RWPE1 (cell line): Measurements from ENCODE around the gene ADK.
"Not testable (repeated sequence)": the region's sequence is repeated elsewhere in the genome, so short reads cannot be mapped to it uniquely, and the experiment has no call there.

Experiments
- CTCF ChIA-PET: fragments of 350-600 bp; sonication (Branson Sonifier 250); formaldehyde crosslinking; extraction: SDS; loops from one replicate; lab custom pipeline; 2021; lab: Yijun Ruan, JAX
- POLR2A ChIA-PET: fragments of 400-600 bp; formaldehyde crosslinking; extraction: SDS; loops from one replicate; lab custom pipeline; 2020; ENCODE audit warnings: antibody characterized with exemption; ENCODE audit not compliant: low non-redundant PET; lab: Yijun Ruan, JAX
- DNase-seq: peaks from one replicate; pipeline ENCODE4 v3.0.0; 2012; ENCODE audit warnings: low spot score
- H3K27ac ChIP-seq: fragments of 450-650 bp; 2 replicates; pipeline ENCODE4 v1.5.1; 2017
- CTCF ChIP-seq: fragments of 450-650 bp; conservative IDR thresholded peaks from 2 replicates; pipeline ENCODE4 v1.5.1; 2017; ENCODE audit warnings: low read depth, mild to moderate bottlenecking

Gene ADK

GRCh38 chr10:74514322-74514721 lies 363.3 kb downstream of the ADK start:
- DNase-seq = no peak
- ChIA-PET CTCF (no interaction called here), POLR2A (no interaction called here)
- no peak overlapping the region for H3K27ac ChIP-seq
- no peak for TF ChIP-seq CTCF

- no peak overlapping the region for H3K27ac ChIP-seq
- CTCF ChIA-PET = interaction anchor here (0.7 kb wide), 2 partner anchors 91 to 536 kb away, joined by 3 to 5 read pairs; no protein-coding TSS in a partner anchor
- no peak for DNase-seq
- TF ChIP-seq CTCF = no peak
- POLR2A ChIA-PET = no interaction called here
Observed at GRCh38 chr10:74518061-74518460, 367.0 kb downstream of the ADK start.

- CTCF ChIA-PET = no interaction called here
- DNase-seq = no peak
- no peak overlapping the region for H3K27ac ChIP-seq
- TF ChIP-seq CTCF = no peak
- POLR2A ChIA-PET = no interaction called here
Observed at GRCh38 chr10:74521526-74521925, 370.5 kb downstream of the ADK start.

- H3K27ac ChIP-seq = no peak overlapping the region
- no peak for TF ChIP-seq CTCF
- CTCF ChIA-PET = no interaction called here
- DNase-seq = no peak
- POLR2A ChIA-PET = no interaction called here
Observed at GRCh38 chr10:74523199-74523598, 372.2 kb downstream of the ADK start.

- no peak overlapping the region for H3K27ac ChIP-seq
- no peak for TF ChIP-seq CTCF
- ChIA-PET CTCF (no interaction called here), POLR2A (no interaction called here)
- DNase-seq = no peak
Observed at GRCh38 chr10:74525885-74526284, 374.9 kb downstream of the ADK start.

- CTCF ChIA-PET = interaction anchor here (0.6 kb wide), 2 partner anchors 197 to 476 kb away, joined by 3 read pairs; no protein-coding TSS in a partner anchor
- POLR2A ChIA-PET = interaction anchor here (0.6 kb wide), 1 partner anchor 20 kb away, joined by 3 read pairs; no protein-coding TSS in a partner anchor
- not testable (repeated sequence) for H3K27ac ChIP-seq, DNase-seq
Observed at GRCh38 chr10:74527611-74528010, 376.6 kb downstream of the ADK start.

- DNase-seq = no peak
- CTCF ChIA-PET = interaction anchor here (0.5 kb wide), 1 partner anchor 78 kb away, joined by 5 read pairs; no protein-coding TSS in a partner anchor
- POLR2A ChIA-PET = no interaction called here
- no peak overlapping the region for H3K27ac ChIP-seq
- no peak for TF ChIP-seq CTCF
Observed at GRCh38 chr10:74529205-74529604, 378.2 kb downstream of the ADK start.
